NCI-H510A (cell line): ENCODE measurements around the gene ERBB4.
"Not testable (repeated sequence)": the region's sequence is repeated elsewhere in the genome, so short reads cannot be mapped to it uniquely, and the experiment has no call there.

ENCODE experiments used
- DNase-seq: peaks from one replicate; lab custom pipeline; 2025; lab: John Stamatoyannopoulos, UW

Gene ERBB4

GRCh38 chr2:212073360-212073759, 465.2 kb downstream of the ERBB4 start:
- no peak for DNase-seq

- DNase-seq: no peak
Measured at GRCh38 chr2:212066546-212066945, 472.1 kb downstream of the ERBB4 start.

DNA sequence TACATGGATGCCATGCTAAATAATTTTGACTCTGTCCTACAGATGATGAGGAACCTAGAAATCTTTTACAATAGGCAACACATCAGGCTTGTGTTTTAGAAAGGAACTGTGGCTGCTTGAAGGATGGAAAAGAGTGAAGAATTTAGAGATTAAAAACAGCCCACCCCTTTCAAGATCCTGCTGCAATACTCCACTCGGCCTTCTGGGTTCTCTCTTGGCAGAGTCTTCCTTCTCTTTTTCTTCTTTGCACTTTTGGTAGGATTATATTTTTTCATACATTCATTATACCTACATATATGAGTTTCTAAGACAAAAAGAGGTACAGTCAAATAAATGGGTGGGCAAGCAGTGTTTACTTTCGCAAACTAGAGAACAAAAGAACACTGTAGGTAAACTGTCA, 474.3 kb downstream of the ERBB4 start:
- no peak for DNase-seq

- no peak for DNase-seq
Measured at GRCh38 chr2:212052412-212053159, 486.0 kb downstream of the ERBB4 start.

DNA sequence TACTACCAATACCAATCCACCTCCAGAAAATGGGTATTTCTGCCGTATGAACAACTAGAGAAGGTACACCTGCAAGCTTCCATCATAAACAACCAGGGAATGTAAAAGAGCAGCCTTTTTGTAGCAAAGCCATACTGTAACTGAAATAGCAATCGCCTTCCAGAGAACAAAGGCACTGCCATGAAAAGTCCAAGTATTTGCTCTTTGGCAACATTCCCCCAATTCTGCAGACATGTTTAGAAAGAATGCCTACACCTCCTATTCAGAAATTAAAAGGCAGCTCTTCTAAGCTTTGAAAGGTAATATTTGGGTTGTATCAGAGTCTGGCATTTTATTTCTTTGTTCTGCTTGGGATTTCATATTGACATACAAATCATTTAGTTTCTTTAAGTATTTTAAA, 487.7 kb downstream of the ERBB4 start:
- no peak for DNase-seq

- no peak for DNase-seq
Measured at GRCh38 chr2:212042562-212042961, 496.0 kb downstream of the ERBB4 start.

DNA sequence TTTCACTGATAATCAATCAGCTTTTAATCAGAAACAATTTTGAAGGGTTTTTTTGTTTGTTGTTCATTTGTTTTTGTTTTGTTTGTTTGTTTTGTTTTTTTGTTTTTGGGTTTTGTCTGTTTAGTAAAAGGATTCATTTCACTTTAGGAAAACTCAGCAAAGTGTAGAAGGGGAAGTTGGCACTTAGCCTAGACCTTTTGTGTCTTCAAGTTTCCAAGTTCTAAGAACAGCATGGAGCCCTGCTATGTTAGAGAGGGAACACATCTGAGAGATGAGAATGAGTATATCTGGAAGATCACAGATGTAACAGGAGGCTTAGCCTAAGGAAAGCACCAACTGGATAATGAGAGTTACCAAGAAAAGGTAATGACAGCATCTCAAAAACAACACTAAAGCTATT, 501.5 kb downstream of the ERBB4 start:
- no peak for DNase-seq

DNA sequence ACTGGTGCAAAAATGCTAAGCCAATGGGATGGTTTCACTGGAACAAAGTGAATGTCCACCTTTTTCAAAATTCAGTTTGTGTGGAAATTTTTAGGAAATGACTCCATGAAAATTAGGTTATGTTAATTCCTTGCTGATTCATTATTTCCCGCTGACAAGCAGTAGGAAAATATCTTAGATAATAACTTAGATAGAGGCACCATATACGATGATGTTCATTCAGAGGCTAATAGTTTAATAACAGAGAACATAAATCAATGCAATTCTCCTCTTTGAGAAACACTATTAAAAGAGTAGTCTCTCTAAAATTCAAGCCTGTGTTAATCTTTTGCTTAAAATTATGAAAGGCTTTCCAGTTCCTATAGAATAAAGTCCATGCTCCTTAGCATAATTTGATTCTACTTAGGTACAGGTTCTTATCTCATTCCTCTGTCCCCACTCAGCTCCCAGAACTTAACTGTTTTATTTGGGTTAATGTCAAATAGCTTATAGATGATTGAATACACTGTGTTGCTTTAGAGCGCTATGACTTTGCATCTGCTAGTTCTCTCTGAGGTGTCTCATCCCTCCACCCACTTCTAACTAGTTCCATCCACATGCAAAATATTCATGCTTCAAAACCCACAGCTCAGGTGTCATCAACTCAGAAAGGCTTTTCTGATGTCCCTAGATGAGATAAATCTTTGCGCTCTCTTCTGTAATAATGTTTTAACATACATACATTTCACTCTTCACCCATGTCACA, 503.6 kb downstream of the ERBB4 start:
- DNase-seq: no peak

GRCh38 chr2:212033888-212034287, 504.7 kb downstream of the ERBB4 start:
- no peak for DNase-seq

DNA sequence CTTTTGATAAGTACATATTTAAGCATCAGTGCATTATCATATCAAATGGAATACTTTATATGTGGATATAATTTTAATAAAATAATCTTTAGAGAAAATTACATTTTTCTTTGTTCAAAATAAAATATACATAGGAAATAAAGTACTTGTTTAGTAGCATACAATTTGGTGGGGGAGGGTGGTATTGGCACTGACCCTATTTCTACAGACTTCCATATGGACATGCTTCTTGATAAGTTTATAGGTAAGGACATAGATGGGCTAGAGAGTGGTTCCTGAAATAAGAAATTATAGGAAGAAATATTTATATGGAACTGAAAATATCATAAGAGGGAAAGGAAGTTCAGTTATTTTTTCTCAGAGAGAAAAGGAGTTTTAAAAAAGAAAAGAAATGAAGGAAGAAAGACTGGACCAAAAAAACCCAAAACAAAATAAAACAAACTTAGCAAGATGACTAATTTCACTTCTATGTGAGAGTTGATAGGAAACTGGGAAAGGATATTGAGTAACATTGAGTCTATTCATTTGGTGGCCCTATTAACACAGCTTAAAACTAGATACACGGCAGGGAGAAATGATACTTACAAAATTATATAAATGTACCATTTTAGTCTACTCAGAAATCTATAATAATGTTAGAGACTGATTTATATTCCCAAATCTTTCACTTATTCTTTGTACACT, 505.9 kb downstream of the ERBB4 start:
- no peak for DNase-seq

GRCh38 chr2:212032032-212032431, 506.6 kb downstream of the ERBB4 start:
- DNase-seq: no peak

GRCh38 chr2:212030709-212031108, 507.9 kb downstream of the ERBB4 start:
- DNase-seq: no peak

DNA sequence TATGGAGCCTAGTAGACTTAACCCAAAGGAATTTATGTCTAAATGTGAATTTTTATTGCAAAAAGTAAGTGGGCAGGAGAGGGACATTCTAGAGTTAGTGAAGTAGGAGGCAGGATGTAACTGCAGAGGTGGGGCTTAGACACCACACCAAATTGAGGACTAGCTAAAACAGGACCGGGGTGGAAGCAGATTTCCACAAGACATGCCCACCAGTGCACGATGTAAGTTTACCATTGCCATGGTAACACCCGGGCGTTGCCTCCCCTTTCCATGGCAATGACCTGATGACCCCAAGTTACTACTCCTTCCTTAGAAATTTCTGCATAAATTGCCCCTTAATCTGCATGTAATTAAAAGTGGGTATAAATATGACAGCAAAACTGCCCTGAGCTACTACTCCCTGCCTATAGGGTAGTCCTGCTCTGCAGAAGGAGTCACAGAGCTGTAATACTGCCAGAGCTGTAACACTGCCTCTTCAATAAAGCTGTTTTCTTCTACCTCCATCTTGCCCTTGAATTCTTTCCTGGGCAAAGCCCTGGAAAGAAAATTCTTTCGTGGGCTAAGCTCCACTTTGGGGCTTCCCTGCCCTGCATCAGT, 509.7 kb downstream of the ERBB4 start:
- DNase-seq: no peak

DNA sequence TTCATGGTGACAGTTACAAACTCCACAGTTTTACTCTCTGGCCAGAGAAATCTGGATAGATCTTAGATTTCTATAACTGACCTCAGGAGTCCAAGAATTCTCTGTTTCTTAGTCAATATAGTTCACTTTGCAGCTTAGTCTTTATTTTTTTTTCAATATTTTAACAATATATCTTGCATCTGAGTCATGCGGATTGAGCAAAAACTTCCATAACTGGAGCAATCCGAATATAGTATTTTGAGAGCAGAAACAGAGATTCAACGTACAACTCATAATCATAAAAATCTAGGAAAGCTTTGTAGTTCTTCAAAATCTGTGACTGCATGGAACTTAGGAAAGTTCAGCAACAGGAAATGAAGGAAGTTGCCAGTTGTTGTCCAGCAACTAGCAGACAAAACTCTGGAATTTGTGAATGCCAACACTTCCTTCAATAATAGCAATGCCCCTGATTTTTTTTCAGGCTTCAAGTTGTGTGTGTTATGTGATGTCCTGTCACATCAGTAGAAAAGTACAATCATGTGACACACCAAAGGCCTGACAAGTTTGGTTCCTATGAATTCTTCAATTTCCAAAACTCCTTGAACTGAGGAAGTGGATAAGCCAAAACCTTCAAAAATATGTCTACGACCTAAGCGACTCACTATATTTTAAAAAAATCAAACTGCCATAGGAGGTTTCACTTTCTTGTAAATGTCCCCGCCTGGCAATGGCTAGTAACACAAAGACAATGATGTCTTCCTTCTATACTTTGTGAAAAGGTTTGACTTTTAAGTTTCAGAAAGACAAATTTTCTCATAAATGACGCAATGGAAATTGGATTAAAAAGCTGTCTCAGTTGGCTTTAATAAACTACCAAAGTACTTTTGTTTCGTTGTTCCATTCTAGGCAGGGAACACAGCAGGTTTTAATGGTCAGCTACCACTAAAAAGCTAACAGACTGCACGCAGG, 510.6 kb downstream of the ERBB4 start:
- no peak for DNase-seq

DNA sequence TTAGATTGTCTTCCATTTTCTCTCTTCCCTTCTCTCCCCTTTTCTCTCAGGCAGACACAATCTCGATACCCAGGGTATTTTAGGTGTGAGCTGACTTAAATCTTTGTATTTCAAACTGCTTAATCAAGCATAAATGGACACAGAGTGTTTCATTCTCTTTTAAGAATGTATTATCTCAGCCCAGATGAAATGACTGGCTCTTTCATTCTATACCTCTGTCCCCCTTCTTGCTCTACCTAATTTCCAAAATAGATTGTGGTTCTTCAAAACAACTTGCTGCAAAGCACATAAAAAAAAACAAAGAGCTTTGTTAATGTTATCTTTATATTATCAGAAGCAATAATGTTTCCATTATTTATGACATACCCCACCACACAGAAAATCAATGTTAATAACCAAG, 514.6 kb downstream of the ERBB4 start:
- no peak for DNase-seq

- no peak for DNase-seq
Measured at GRCh38 chr2:212022966-212023365, 515.6 kb downstream of the ERBB4 start.

- DNase-seq: no peak
Measured at GRCh38 chr2:212021947-212022346, 516.7 kb downstream of the ERBB4 start.

GRCh38 chr2:212015588-212015987, 523.0 kb downstream of the ERBB4 start:
- no peak for DNase-seq

- no peak for DNase-seq
Measured at GRCh38 chr2:212013626-212014025, 525.0 kb downstream of the ERBB4 start.

DNA sequence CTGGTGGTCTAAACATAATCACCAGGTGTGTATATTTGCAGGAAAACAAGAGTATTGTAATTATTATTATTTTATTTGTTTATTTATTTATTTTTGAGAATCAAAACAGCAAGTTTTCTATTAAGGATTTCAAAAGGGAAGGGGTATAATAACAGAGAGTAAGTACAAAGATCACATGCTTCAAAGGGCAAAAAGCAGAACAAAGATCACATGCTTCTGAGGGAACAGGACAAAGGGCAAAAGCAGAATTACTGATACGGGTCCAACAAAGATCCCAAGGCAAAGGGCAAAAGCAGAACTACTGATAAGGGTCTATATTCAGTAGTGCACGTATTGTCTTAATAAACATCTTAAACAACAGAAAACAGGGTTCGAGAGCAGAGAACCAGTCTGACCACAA, 528.3 kb downstream of the ERBB4 start:
- DNase-seq: not testable (repeated sequence)

GRCh38 chr2:212007972-212008371, 530.6 kb downstream of the ERBB4 start:
- no peak for DNase-seq
